ENCODE results near the gene TDP1.

TDP1 gene

GRCh38 chr14:89983375-89983774, 27.6 kb downstream of the TDP1 start:
- no peak for TF ChIP-seq POLR2A (IDR thresholded peaks at IDR 0.05; ENCODE audit: extremely low read depth, insufficient read length)
- DNase-seq (ENCODE audit: low read depth) = no peak
- H3K4me3 ChIP-seq (ENCODE audit: low read depth, low read length) = no peak overlapping the region

- no peak for TF ChIP-seq POLR2A (IDR thresholded peaks at IDR 0.05; ENCODE audit: extremely low read depth, insufficient read length)
- no peak for TF ChIP-seq MAX (IDR thresholded peaks at IDR 0.05; ENCODE audit: low read depth, low read length)
- no peak for TF ChIP-seq MYC (IDR thresholded peaks at IDR 0.05; ENCODE audit: low read depth, low read length)
- TF ChIP-seq CTCF (IDR thresholded peaks at IDR 0.05; ENCODE audit: low read depth, low read length) = no peak
- no peak overlapping the region for H3K4me3 ChIP-seq (ENCODE audit: low read depth, low read length)
- DNase-seq (ENCODE audit: low read depth) = no peak
Measured at GRCh38 chr14:89986462-89987160, 30.9 kb downstream of the TDP1 start.

GRCh38 chr14:89987161-89987475, 31.4 kb downstream of the TDP1 start:
- TF ChIP-seq MAX (IDR thresholded peaks at IDR 0.05; ENCODE audit: low read depth, low read length) (no peak), POLR2A (IDR thresholded peaks at IDR 0.05; ENCODE audit: extremely low read depth, insufficient read length) (no peak), CTCF (IDR thresholded peaks at IDR 0.05; ENCODE audit: low read depth, low read length) (no peak), MYC (IDR thresholded peaks at IDR 0.05; ENCODE audit: low read depth, low read length) (no peak)
- DNase-seq (ENCODE audit: low read depth) = no peak
- H3K4me3 ChIP-seq (ENCODE audit: low read depth, low read length) = no peak overlapping the region

- TF ChIP-seq POLR2A (IDR thresholded peaks at IDR 0.05; ENCODE audit: extremely low read depth, insufficient read length) (no peak), MYC (IDR thresholded peaks at IDR 0.05; ENCODE audit: low read depth, low read length) (no peak), MAX (IDR thresholded peaks at IDR 0.05; ENCODE audit: low read depth, low read length) (no peak), CTCF (IDR thresholded peaks at IDR 0.05; ENCODE audit: low read depth, low read length) (no peak)
- no peak overlapping the region for H3K4me3 ChIP-seq (ENCODE audit: low read depth, low read length)
- DNase-seq (ENCODE audit: low read depth) = no peak
Measured at GRCh38 chr14:89988787-89989186, 33.1 kb downstream of the TDP1 start.

GRCh38 chr14:89990218-89990617, 34.5 kb downstream of the TDP1 start:
- H3K4me3 ChIP-seq (ENCODE audit: low read depth, low read length) = no peak overlapping the region
- TF ChIP-seq MYC (IDR thresholded peaks at IDR 0.05; ENCODE audit: low read depth, low read length) (no peak), CTCF (IDR thresholded peaks at IDR 0.05; ENCODE audit: low read depth, low read length) (no peak), POLR2A (IDR thresholded peaks at IDR 0.05; ENCODE audit: extremely low read depth, insufficient read length) (no peak), MAX (IDR thresholded peaks at IDR 0.05; ENCODE audit: low read depth, low read length) (no peak)
- DNase-seq (ENCODE audit: low read depth) = no peak

- no peak for TF ChIP-seq MAX (IDR thresholded peaks at IDR 0.05; ENCODE audit: low read depth, low read length)
- no peak for TF ChIP-seq MYC (IDR thresholded peaks at IDR 0.05; ENCODE audit: low read depth, low read length)
- TF ChIP-seq CTCF (IDR thresholded peaks at IDR 0.05; ENCODE audit: low read depth, low read length) = no peak
- TF ChIP-seq POLR2A (IDR thresholded peaks at IDR 0.05; ENCODE audit: extremely low read depth, insufficient read length) = no peak
- DNase-seq (ENCODE audit: low read depth) = no peak
- no peak overlapping the region for H3K4me3 ChIP-seq (ENCODE audit: low read depth, low read length)
Measured at GRCh38 chr14:89990623-89991275, 35.0 kb downstream of the TDP1 start.

All from NB4 (cell line).